ENCODE measurements around the gene YIF1B. TPM values are rescaled to one million over a fixed set of nuclear protein-coding genes. Genes with fewer than 3 reads are reported as not detected.

YIF1B gene
- total and polyA plus RNA-seq, 2 donors (not counting 3 experiments of a cell fraction or from before 2014, with no cell fraction given) = 85.8 to 249 TPM

DNA sequence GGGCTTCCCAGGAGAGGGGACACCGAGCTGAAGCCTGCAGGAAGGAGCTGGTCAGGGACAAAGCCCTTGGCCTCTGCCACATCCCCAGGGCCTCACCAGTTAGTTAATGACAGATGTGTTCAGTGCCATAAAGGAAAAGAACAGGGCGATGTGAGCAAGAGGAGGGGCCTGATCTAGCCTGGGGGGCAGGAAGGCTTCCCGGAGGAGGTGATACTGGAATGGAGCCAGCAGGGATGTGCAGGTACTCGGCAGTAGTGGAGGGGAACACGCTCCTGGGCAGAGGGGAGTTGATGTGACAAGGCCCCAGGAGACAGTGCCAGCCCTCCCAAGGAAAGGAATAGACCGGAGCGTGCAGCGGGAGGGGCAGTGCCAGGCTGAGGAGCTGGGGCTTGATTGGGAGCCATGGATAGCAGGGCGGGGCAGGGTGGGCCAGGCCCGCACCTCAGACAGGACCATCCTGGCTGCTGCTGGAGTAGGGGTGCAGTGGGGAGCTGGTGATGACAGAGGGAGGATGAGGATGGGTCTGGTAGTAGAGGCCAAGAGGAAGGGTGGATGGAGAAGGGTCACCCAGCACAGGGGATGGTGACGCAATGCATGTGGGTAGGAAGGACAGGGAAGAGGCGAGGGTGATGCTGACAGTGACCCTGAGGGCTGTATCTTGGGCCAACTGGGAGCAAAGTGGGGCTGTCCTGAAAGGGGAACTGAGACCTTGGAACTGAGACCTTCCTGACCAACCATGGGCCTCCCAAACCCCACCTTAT is 7.6 kb downstream of the YIF1B start:
- CTCF ChIA-PET = interaction anchor here (1.2 kb wide), 1 partner anchor 28 kb away, joined by 3 read pairs; the partner anchor contains the start of gene CATSPERG
- intact Hi-C loops (cut with micrococcal nuclease) (no loop called here), dilution Hi-C loops (cut with MboI; ENCODE audit: extremely low pct_ligation_motif_present, low sequenced_read_pairs) (no loop called here)
- TF ChIP-seq FOS (IDR thresholded peaks at IDR 0.05; ENCODE audit: borderline replicate concordance, insufficient read depth, low read length) = no peak
- no peak for TF ChIP-seq GATA2 (IDR thresholded peaks at IDR 0.05; ENCODE audit: insufficient read depth, insufficient read length, low read depth, low read length)
- no peak for TF ChIP-seq POLR2AphosphoS5 (IDR thresholded peaks at IDR 0.05; ENCODE audit: insufficient read depth, low read depth, low read length)
- TF ChIP-seq JUN (IDR thresholded peaks at IDR 0.05; ENCODE audit: borderline replicate concordance, insufficient read depth, insufficient read length, low read depth) = no peak
- TF ChIP-seq MYC (IDR thresholded peaks at IDR 0.05; ENCODE audit: low read depth, low read length) = no peak
- no peak for TF ChIP-seq CTCF (IDR thresholded peaks at IDR 0.05; ENCODE audit: extremely low read depth in 1 of 2, insufficient read depth in 1 of 2, low read depth in 1 of 2, low read length in 2 of 2)
- no peak for TF ChIP-seq EZH2 (IDR thresholded peaks at IDR 0.05; ENCODE audit: borderline replicate concordance, low read depth, low read length, severe bottlenecking)
- H3K27ac ChIP-seq (ENCODE audit: insufficient read depth, low read depth, low read length) = no peak overlapping the region
- no peaks in the 10 kb centered on the region for H3K27me3 ChIP-seq (ENCODE audit: control insufficient read depth in 2 of 2, insufficient read depth in 2 of 2, low read length in 2 of 2)
- H3K4me1 ChIP-seq (ENCODE audit: control insufficient read depth, extremely low read depth, insufficient read depth, low read length) = peaks cover 16% of the 10 kb centered on the region
- no peak overlapping the region for H3K4me2 ChIP-seq (ENCODE audit: insufficient read depth, low read length)
- H3K4me3 ChIP-seq (replicated peaks in 1 of 3; ENCODE audit: insufficient read depth in 1 of 3, low read depth in 1 of 3, low read length in 3 of 3) = no peak overlapping the region
- no peaks in the 10 kb centered on the region for H3K9me1 ChIP-seq (replicated peaks; ENCODE audit: control insufficient read depth, extremely low read depth, insufficient read depth, low read length)
- H3K36me3 ChIP-seq (ENCODE audit: control insufficient read depth in 2 of 2, extremely low read depth in 1 of 2, insufficient read depth in 2 of 2, low read length in 2 of 2) = peaks cover 0 to 10% of the 10 kb centered on the region in 2 experiments
- no TSS peak for BruUV-seq (replicated peaks)
- FAIRE-seq (no peak), DNase-seq (ENCODE audit: low read depth, low spot score) (no peak)
- H2AFZ ChIP-seq (ENCODE audit: low read depth, low read length) = no peak overlapping the region
- no peaks in the 10 kb centered on the region for H4K20me1 ChIP-seq (replicated peaks; ENCODE audit: control insufficient read depth, extremely low read depth, insufficient read depth, low read length)
- H3K9ac ChIP-seq (replicated peaks; ENCODE audit: extremely low read depth, insufficient read depth, low read length) = no peak overlapping the region
- H3K79me2 ChIP-seq (ENCODE audit: control insufficient read depth, insufficient read depth, low read length) = no peaks in the 10 kb centered on the region
- POLR2A ChIA-PET = no interaction called here
- no peaks in the 10 kb centered on the region for H3K9me3 ChIP-seq (replicated peaks; ENCODE audit: control insufficient read depth, insufficient read depth, low read length)
